Left ventricle myocardium superior (tissue), 1 donor: ENCODE data around the gene SMAD3. TPM values are rescaled to one million over a fixed set of nuclear protein-coding genes. Genes with fewer than 3 reads are reported as not detected.

ENCODE experiments used
- ATAC-seq: fragments of 200-7000 bp; cut with Tn5 transposase; one replicate; pipeline ENCODE4 v1.9.1; 2020; ENCODE audit warnings: mild to moderate bottlenecking, moderate library complexity
- DNase-seq: peaks from one replicate; pipeline ENCODE4 v3.0.0-alpha.2; 2020
- intact Hi-C: fragments of 100-400 bp; cut with micrococcal nuclease; formaldehyde crosslinking; loops from one replicate; pipeline ENCODE4 v1.11.0; 2022
- total RNA-seq: library from RNA; stranded (reverse); fragmentation: NEBNext Ultra II Directional; extraction: Animal tissue kit (Norgen Biotek cat#: 25700); gene quantifications from one replicate; pipeline ENCODE4 v1.2.1, GENCODE V29; 2021
- donor health status: DM: no; HTN: yes; CAD: no; lungs with severe emphysema.

Gene SMAD3
- total RNA-seq, 1 donor from 2014 or later: 16.7 TPM

- no peak for ATAC-seq
- intact Hi-C loops: no loop called here
- no peak for DNase-seq
Measured at GRCh38 chr15:67133026-67133425, 67.6 kb downstream of the SMAD3 start.

- intact Hi-C loops: no loop called here
- DNase-seq (no peak), ATAC-seq (no peak)
Measured at GRCh38 chr15:67133738-67134066, 68.3 kb downstream of the SMAD3 start.

- no peak for DNase-seq
- peak; percentile 41 for ATAC-seq
- intact Hi-C loops: no loop called here
Measured at GRCh38 chr15:67134067-67134838, 68.9 kb downstream of the SMAD3 start.

- ATAC-seq (no peak), DNase-seq (no peak)
- intact Hi-C loops: no loop called here
Measured at GRCh38 chr15:67134871-67135492, 69.6 kb downstream of the SMAD3 start.

- intact Hi-C loops: no loop called here
- ATAC-seq: no peak
- no peak for DNase-seq
Measured at GRCh38 chr15:67135494-67135893, 70.1 kb downstream of the SMAD3 start.

- intact Hi-C loops: no loop called here
- no peak for DNase-seq
- ATAC-seq: no peak
Measured at GRCh38 chr15:67136802-67137201, 71.4 kb downstream of the SMAD3 start.

- intact Hi-C loops: no loop called here
Measured at GRCh38 chr15:67137319-67137718, 71.9 kb downstream of the SMAD3 start.

GRCh38 chr15:67137951-67138848, 72.8 kb downstream of the SMAD3 start:
- intact Hi-C loops: no loop called here
- DNase-seq (no peak), ATAC-seq (peak; percentile 57)

More at GRCh38 chr15:67137319-67137718, 71.9 kb downstream of the SMAD3 start:
- ATAC-seq: no peak
- no peak for DNase-seq

GRCh38 chr15:67138891-67139855, 73.8 kb downstream of the SMAD3 start:
- DNase-seq (no peak), ATAC-seq (no peak)
- intact Hi-C loops: no loop called here

GRCh38 chr15:67140078-67140833, 74.9 kb downstream of the SMAD3 start:
- intact Hi-C loops: no loop called here
- no peak for ATAC-seq
- DNase-seq: no peak

GRCh38 chr15:67142092-67142766, 76.8 kb downstream of the SMAD3 start:
- no peak for ATAC-seq
- DNase-seq: no peak
- intact Hi-C loops: no loop called here

GRCh38 chr15:67142767-67143100, 77.3 kb downstream of the SMAD3 start:
- intact Hi-C loops: no loop called here
- DNase-seq (no peak), ATAC-seq (peak; percentile 33)

GRCh38 chr15:67143646-67144045, 78.2 kb downstream of the SMAD3 start:
- intact Hi-C loops: no loop called here
- DNase-seq (no peak), ATAC-seq (no peak)

- no peak for ATAC-seq
- intact Hi-C loops: no loop called here
- no peak for DNase-seq
Measured at GRCh38 chr15:67144609-67145311, 79.4 kb downstream of the SMAD3 start.

GRCh38 chr15:67145312-67145610, 79.9 kb downstream of the SMAD3 start:
- intact Hi-C loops: no loop called here
- DNase-seq (no peak), ATAC-seq (no peak)

- DNase-seq: no peak
- no peak for ATAC-seq
- intact Hi-C loops: no loop called here
Measured at GRCh38 chr15:67145710-67146109, 80.3 kb downstream of the SMAD3 start.

- peak; percentile 71 for DNase-seq
- peak; percentile 39 for ATAC-seq
- intact Hi-C loops: no loop called here
Measured at GRCh38 chr15:67146234-67146633, 80.8 kb downstream of the SMAD3 start.
